Stimulated activated CD8-positive, alpha-beta memory T cell treated with anti-CD3 and anti-CD28 coated beads, Interleukin-7, amount 100 ng/mL, for 4 hours (primary cell): ENCODE measurements around the gene STIP1.

Experiments
- DNase-seq, 2 donors: peaks; one replicate each; pipeline ENCODE4 v3.0.0-alpha.2; 2020; ENCODE audit warnings: low read depth in 2 of 2

The STIP1 gene

GRCh38 chr11:64222651-64223000 is 36.7 kb downstream of the STIP1 start:
- no peak for DNase-seq

GRCh38 chr11:64223001-64223651 is 37.2 kb downstream of the STIP1 start:
- no peak for DNase-seq

GRCh38 chr11:64224151-64224890 is 38.4 kb downstream of the STIP1 start:
- no peak for DNase-seq

GRCh38 chr11:64224891-64225607 is 39.1 kb downstream of the STIP1 start:
- DNase-seq: no peak

- DNase-seq: peak; percentile 82 to 87
Measured at GRCh38 chr11:64225608-64226506, 39.9 kb downstream of the STIP1 start, which contains the start of the genes NUDT22 and TRPT1. Gene NUDT22 (plus strand): TSS chr11:64226274. CDS start chr11:64226653, 379 bp downstream. Gene TRPT1 (minus strand): TSS chr11:64226186. CDS start chr11:64225860, 326 bp downstream.

- peak in 1 of 2 donors; percentile 41 for DNase-seq
Measured at GRCh38 chr11:64226507-64227051, 40.6 kb downstream of the STIP1 start.

- DNase-seq: no peak
Measured at GRCh38 chr11:64227405-64227956, 41.5 kb downstream of the STIP1 start.

- DNase-seq: no peak
Measured at GRCh38 chr11:64229090-64229743, 43.2 kb downstream of the STIP1 start.

GRCh38 chr11:64229744-64230170 is 43.8 kb downstream of the STIP1 start:
- DNase-seq: no peak

GRCh38 chr11:64230171-64230984 is 44.4 kb downstream of the STIP1 start, which contains the start of gene DNAJC4:
Gene DNAJC4 (plus strand): TSS chr11:64230548. CDS start chr11:64230855, 307 bp downstream.
- DNase-seq: peak; percentile 78 to 82

- DNase-seq: no peak
Measured at GRCh38 chr11:64230985-64231365, 45.0 kb downstream of the STIP1 start.

- DNase-seq: no peak
Measured at GRCh38 chr11:64231546-64231945, 45.6 kb downstream of the STIP1 start.

- DNase-seq: no peak
Measured at GRCh38 chr11:64232182-64232966, 46.4 kb downstream of the STIP1 start.

GRCh38 chr11:64232967-64233315 is 47.0 kb downstream of the STIP1 start:
- DNase-seq: no peak

GRCh38 chr11:64233913-64234586 is 48.1 kb downstream of the STIP1 start, which contains the start of gene VEGFB:
Gene VEGFB (plus strand): TSS chr11:64234584. CDS start chr11:64234834, 250 bp downstream.
- peak in 1 of 2 donors; percentile 75 for DNase-seq

GRCh38 chr11:64234647-64235379 is 48.8 kb downstream of the STIP1 start:
- DNase-seq: peak in 1 of 2 donors; percentile 49
